Neural progenitor cell (in vitro differentiated cells): ENCODE data around the gene TEKTIP1.

ENCODE experiments used
- EZH2 ChIP-seq: fragments of 200-600 bp; sonication (generic); IDR thresholded peaks from 2 replicates; pipeline ENCODE4 v1.6.1; 2017; ENCODE audit warnings: antibody characterized with exemption, mild to moderate bottlenecking, moderate library complexity
- EZH2phosphoT487 ChIP-seq: fragments of 200-600 bp; sonication (generic); IDR thresholded peaks from 2 replicates; pipeline ENCODE4 v1.6.1; 2017; ENCODE audit warnings: antibody characterized with exemption
- TF ChIP-seq, protein P1 (sequence below): fragments of 200-600 bp; sonication (generic); IDR thresholded peaks from 2 replicates; pipeline ENCODE4 v1.5.1; 2017; ENCODE audit warnings: antibody characterized with exemption, mild to moderate bottlenecking

- TF ChIP-seq, protein P1, sequence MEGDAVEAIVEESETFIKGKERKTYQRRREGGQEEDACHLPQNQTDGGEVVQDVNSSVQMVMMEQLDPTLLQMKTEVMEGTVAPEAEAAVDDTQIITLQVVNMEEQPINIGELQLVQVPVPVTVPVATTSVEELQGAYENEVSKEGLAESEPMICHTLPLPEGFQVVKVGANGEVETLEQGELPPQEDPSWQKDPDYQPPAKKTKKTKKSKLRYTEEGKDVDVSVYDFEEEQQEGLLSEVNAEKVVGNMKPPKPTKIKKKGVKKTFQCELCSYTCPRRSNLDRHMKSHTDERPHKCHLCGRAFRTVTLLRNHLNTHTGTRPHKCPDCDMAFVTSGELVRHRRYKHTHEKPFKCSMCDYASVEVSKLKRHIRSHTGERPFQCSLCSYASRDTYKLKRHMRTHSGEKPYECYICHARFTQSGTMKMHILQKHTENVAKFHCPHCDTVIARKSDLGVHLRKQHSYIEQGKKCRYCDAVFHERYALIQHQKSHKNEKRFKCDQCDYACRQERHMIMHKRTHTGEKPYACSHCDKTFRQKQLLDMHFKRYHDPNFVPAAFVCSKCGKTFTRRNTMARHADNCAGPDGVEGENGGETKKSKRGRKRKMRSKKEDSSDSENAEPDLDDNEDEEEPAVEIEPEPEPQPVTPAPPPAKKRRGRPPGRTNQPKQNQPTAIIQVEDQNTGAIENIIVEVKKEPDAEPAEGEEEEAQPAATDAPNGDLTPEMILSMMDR: no peak
- TF ChIP-seq EZH2: no peak
- TF ChIP-seq EZH2phosphoT487: no peak
These were observed 14.7 kb upstream of the TEKTIP1 start for GRCh38 chr19:3524078-3524842.
